Adrenal gland (tissue), 12 donors: ENCODE results near the gene FGFR3. TPM values are rescaled to one million over a fixed set of nuclear protein-coding genes. Genes with fewer than 3 reads are reported as not detected.

ENCODE experiments used
- DNase-seq, 7 donors: peaks; one replicate each; pipeline ENCODE4 v3.0.0-alpha.2; 2019 to 2020
- H3K27ac ChIP-seq, 5 donors: fragments of 200-600 bp; sonication (generic) in 4 of 5; 1 replicate in 3 of 5; 2 replicates in 2 of 5; pipeline versions ENCODE4 v1.5.1 to v1.8.0; 2016 to 2020; ENCODE audit warnings: mild to moderate bottlenecking in 1 of 5
- H3K27me3 ChIP-seq: fragments of 200-600 bp; 2 replicates; pipeline ENCODE4 v1.8.0; 2021
- H3K36me3 ChIP-seq, 2 donors: fragments of 200-600 bp; replicated peaks in 1 of 2; 1 replicate in 1 of 2; 2 replicates in 1 of 2; pipeline versions ENCODE4 v1.5.1 to v1.8.0; 2018 to 2022
- H3K4me1 ChIP-seq, 2 donors: fragments of 200-600 bp; replicated peaks in 1 of 2; 1 replicate in 1 of 2; 2 replicates in 1 of 2; pipeline versions ENCODE4 v1.5.1 to v1.8.0; 2018 to 2021
- H3K4me3 ChIP-seq, 4 donors: fragments of 200-600 bp; sonication (generic) in 3 of 4; one replicate each; pipeline ENCODE4 v1.5.1; 2016 to 2018
- H3K9me3 ChIP-seq, 3 donors: fragments of 200-600 bp; sonication (generic) in 1 of 3; replicated peaks in 1 of 3; 1 replicate in 2 of 3; 2 replicates in 1 of 3; pipeline versions ENCODE4 v1.5.1 to v1.8.0; 2016 to 2021
- POLR2A ChIP-seq, 2 donors: fragments of 450-650 bp; IDR thresholded peaks; one replicate each; pipeline ENCODE4 v1.6.1; 2017; ENCODE audit warnings: antibody characterized with exemption in 2 of 2, mild to moderate bottlenecking in 2 of 2, moderate library complexity in 1 of 2
- WGBS, 4 donors: extraction: QIAGEN DNeasy Blood & Tissue Kit in 2 of 4; methylation state at CpG; one replicate each; pipeline versions ENCODE4 v1.1.5 to v1.1.7; 2013 to 2017; 5-methylcytosine and 5-hydroxymethylcytosine counted together
- intact Hi-C, 2 donors: fragments of 100-400 bp; cut with DNase I; formaldehyde crosslinking; loops; one replicate each; pipeline versions ENCODE4 v1.14.1 to v1.15.0; 2022 to 2023
- polyA plus RNA-seq, 3 donors: library from polyadenylated mRNA; stranded (reverse); fragments of 200-250 nt in 2 of 3; fragments of 350-450 nt in 1 of 3; fragmentation: Illumina TruSeq in 1 of 3; extraction: RNeasy Lipid Tissue Mini Kit (QIAGEN cat#74804) in 1 of 3; gene quantifications; one replicate each; pipeline ENCODE4 v1.2.3, GENCODE V29; 2013 to 2014
- total RNA-seq, 9 donors: library from RNA; depleted of rRNA in 4 of 9; stranded (reverse); fragments of >200 nt in 4 of 9; fragments of 120-200 nt in 1 of 9; fragmentation: NEBNext Ultra II Directional in 1 of 9; extraction: Animal tissue kit (Norgen Biotek cat#: 25700) in 1 of 9; gene quantifications; one replicate each; pipeline versions ENCODE4 v1.1.0 to v1.2.4, GENCODE V29; 2013 to 2023
- TF ChIP-seq, protein P1 (sequence below), 6 experiments: fragments of 450-650 bp in 4 of 6; fragments of 200-600 bp in 2 of 6; sonication (generic) in 1 of 6; IDR thresholded peaks; 1 replicate in 5 of 6; 2 replicates in 1 of 6; pipeline versions ENCODE4 v1.5.1 to v1.8.0; 2016 to 2021; ENCODE audit warnings: antibody characterized with exemption in 6 of 6, mild to moderate bottlenecking in 2 of 6, moderate library complexity in 1 of 6
- donor health status: healthy with polysubstance abuse.
- donor health status: Bipolar disorder and iron deficiency.
- donor health status: DM: yes; HTN: yes; CAD: no.
- donor health status: DM: no; HTN: no; CAD: no.
- donor health status: DM: no; HTN: no; CAD: no.
- donor health status: DM: yes; HTN: yes; CAD: no.

FGFR3 gene
- total and polyA plus RNA-seq, 12 donors, result 0.11 to 4.7 (median 1.9) TPM

DNA sequence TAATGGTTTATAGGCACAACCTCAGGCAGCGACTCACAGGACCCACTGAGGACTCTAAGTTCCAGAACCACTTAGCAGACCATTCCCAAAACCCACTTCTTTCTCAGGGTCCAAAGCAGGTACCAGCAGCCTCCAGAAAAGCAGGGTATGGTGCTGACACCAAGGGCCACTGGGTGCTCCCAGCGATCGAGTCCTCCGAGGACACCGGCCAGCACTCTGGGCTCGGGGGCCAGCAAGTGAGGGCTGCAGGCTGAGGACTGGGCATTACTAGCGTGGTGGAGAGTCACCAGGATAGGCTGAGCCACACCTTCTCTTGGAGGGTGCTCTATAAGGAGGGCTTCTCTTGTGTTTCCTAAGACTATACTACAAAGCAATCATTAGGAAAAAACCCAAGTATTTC is 43.6 kb downstream of the FGFR3 start:
- Histone ChIP-seq H3K4me3 (no peak overlapping the region), H3K27ac (no peak overlapping the region), H3K9me3 (no peaks in the 10 kb centered on the region), H3K36me3 (peaks cover 0 to 82% of the 10 kb centered on the region in 2 donors), H3K27me3 (no peaks in the 10 kb centered on the region), H3K4me1 (peaks cover 8 to 10% of the 10 kb centered on the region in 2 donors)
- DNase-seq, result no peak
- intact Hi-C loops, result no loop called here
- WGBS, 4 donors, result 89 to 98% (median 96%) methylated on average over 3 to 7 of the region's 7 CpGs
- TF ChIP-seq, protein P1, sequence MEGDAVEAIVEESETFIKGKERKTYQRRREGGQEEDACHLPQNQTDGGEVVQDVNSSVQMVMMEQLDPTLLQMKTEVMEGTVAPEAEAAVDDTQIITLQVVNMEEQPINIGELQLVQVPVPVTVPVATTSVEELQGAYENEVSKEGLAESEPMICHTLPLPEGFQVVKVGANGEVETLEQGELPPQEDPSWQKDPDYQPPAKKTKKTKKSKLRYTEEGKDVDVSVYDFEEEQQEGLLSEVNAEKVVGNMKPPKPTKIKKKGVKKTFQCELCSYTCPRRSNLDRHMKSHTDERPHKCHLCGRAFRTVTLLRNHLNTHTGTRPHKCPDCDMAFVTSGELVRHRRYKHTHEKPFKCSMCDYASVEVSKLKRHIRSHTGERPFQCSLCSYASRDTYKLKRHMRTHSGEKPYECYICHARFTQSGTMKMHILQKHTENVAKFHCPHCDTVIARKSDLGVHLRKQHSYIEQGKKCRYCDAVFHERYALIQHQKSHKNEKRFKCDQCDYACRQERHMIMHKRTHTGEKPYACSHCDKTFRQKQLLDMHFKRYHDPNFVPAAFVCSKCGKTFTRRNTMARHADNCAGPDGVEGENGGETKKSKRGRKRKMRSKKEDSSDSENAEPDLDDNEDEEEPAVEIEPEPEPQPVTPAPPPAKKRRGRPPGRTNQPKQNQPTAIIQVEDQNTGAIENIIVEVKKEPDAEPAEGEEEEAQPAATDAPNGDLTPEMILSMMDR (IDR thresholded peaks at IDR 0.05), result no peak
- TF ChIP-seq POLR2A (IDR thresholded peaks at IDR 0.05), result no peak

DNA sequence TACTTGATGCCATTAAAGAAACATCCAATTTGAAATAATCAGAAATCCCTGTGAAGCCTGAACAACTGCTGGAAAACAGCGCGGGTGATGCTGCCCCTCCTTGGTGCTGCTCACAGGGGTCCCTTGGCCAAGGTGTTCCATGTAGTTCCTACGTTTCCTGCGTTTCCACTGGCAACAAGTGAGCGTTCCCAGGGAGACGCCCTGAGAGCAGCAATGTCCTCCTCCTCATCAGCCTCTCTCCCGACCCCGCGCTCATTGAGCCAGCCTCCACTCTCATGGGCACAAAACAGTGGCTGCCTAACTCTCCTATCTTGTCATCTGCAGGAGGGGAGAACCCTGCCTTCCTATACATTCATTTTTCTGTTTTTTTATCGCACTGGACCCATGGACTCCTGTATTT is 44.0 kb downstream of the FGFR3 start:
- intact Hi-C loops, result no loop called here
- H3K4me1 ChIP-seq, result peaks cover 8 to 10% of the 10 kb centered on the region in 2 donors
- 93 to 98% (median 97%) methylated on average over 10 of the region's 10 CpGs for WGBS, 4 donors
- H3K27ac ChIP-seq, result no peak overlapping the region
- no peaks in the 10 kb centered on the region for H3K27me3 ChIP-seq
- H3K4me3 ChIP-seq, result no peak overlapping the region
- no peak for DNase-seq
- peaks cover 0 to 78% of the 10 kb centered on the region in 2 donors for H3K36me3 ChIP-seq
- H3K9me3 ChIP-seq, result no peaks in the 10 kb centered on the region
- TF ChIP-seq, protein P1 (IDR thresholded peaks at IDR 0.05), result no peak
- no peak for TF ChIP-seq POLR2A (IDR thresholded peaks at IDR 0.05)

DNA sequence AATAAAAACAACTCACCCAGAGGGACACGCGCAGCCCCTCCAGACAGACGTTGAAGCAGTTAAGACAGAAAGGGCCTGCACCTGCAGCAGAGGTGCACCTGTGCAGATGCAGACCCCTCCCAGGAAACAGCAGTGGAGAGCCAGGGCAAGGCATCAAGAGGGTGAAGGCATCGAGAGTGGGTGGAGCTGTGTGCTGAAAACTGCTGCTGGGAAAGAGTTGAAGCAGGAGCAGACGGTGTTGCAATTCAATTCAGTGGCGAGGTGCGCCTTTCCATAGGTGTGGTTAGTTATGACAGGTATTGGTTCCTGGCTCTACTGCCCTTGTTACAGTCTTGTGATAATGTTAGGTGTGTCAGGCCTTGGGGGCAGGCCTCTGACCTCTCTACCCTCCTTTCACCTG is 46.2 kb downstream of the FGFR3 start:
- 84 to 91% (median 90%) methylated on average over 7 of the region's 7 CpGs for WGBS, 4 donors
- H3K9me3 ChIP-seq, result no peaks in the 10 kb centered on the region
- peaks cover 29 to 31% of the 10 kb centered on the region in 2 donors for H3K4me1 ChIP-seq
- H3K27me3 ChIP-seq, result no peaks in the 10 kb centered on the region
- no peak overlapping the region for H3K4me3 ChIP-seq
- peaks cover 0 to 66% of the 10 kb centered on the region in 2 donors for H3K36me3 ChIP-seq
- TF ChIP-seq POLR2A (IDR thresholded peaks at IDR 0.05), result no peak
- intact Hi-C loops, result no loop called here
- H3K27ac ChIP-seq, result no peak overlapping the region
- no peak for DNase-seq

DNA sequence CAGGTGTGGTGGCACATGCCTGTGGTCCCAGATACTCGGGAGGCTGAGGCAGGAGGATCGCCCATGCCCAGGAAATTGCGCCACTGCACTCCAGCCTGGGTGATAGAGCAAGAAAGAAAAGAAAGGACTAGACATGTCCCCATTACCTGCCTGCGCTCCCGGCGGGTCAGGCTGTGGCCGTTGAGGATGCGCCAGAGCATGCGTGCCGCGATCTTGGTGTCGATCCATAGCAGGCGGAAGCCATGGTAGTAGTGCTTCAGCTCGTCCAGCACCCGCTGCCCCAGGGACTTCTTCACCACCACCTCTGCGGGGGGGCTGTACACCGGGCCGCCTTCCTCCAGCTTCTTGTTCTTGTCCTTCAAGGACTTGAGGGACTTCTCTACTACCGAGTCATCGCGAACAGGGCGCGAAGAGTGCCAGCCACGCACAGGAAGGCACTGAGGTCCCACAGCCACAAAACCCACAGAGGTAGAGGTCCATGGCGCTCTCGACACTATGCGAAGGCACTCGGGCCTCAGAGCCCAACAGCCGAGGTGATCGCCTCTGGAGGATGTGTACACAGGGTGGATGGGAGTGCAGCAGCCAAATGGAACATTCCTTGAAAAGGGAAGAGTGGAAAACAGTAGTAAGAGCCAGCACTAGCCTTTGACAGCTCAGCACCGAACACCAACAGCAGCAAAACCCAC is 48.3 kb downstream of the FGFR3 start:
- Histone ChIP-seq H3K27me3 (no peaks in the 10 kb centered on the region), H3K27ac (peak overlapping the region in 2 of 5 donors; percentile 89 to 91), H3K4me3 (no peak overlapping the region), H3K36me3 (peaks cover 0 to 54% of the 10 kb centered on the region in 2 donors), H3K4me1 (peaks cover 22 to 24% of the 10 kb centered on the region in 2 donors), H3K9me3 (no peaks in the 10 kb centered on the region)
- TF ChIP-seq, protein P1 (IDR thresholded peaks at IDR 0.05), result no peak
- no peak for TF ChIP-seq POLR2A (IDR thresholded peaks at IDR 0.05)
- intact Hi-C loops, result no loop called here
- 92 to 94% (median 92%) methylated on average over 23 to 31 of the region's 31 CpGs for WGBS, 4 donors
- no peak for DNase-seq

DNA sequence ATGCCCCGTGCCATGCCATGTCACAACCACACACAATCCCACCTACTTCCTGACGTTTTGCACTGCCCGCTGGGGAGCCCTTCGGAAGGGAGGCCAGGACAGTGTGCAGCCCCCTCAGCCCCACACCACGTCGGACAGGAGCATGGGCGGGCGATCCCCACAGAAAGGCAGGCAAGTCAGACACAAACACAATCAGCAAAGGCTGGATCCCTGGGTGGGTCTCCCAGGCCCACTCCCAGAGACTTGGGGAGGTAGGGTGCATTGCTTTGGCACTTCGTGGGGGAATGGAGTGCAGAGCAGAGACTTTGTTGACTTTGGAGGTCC is 48.8 kb downstream of the FGFR3 start:
- TF ChIP-seq POLR2A (IDR thresholded peaks at IDR 0.05), result no peak
- TF ChIP-seq, protein P1 (IDR thresholded peaks at IDR 0.05), result no peak
- WGBS, 4 donors, result 84 to 89% (median 87%) methylated on average over 5 to 9 of the region's 9 CpGs
- intact Hi-C loops, result no loop called here
- H3K27ac ChIP-seq, result peak overlapping the region in 2 of 5 donors; percentile 89 to 91
- H3K36me3 ChIP-seq, result peaks cover 0 to 53% of the 10 kb centered on the region in 2 donors
- no peaks in the 10 kb centered on the region for H3K9me3 ChIP-seq
- no peak overlapping the region for H3K4me3 ChIP-seq
- H3K27me3 ChIP-seq, result no peaks in the 10 kb centered on the region
- DNase-seq, result no peak
- peaks cover 22 to 24% of the 10 kb centered on the region in 2 donors for H3K4me1 ChIP-seq
